H1 (cell line): ENCODE data around the gene TTYH2. TPM values are rescaled to one million over a fixed set of nuclear protein-coding genes. Genes with fewer than 3 reads are reported as not detected.

Experiments used
- CTCF ChIA-PET: fragments of 300-600 bp; sonication (Branson Sonifier 250); formaldehyde crosslinking; loops from one replicate; lab custom pipeline; 2021; ENCODE audit not compliant: partially characterized antibody; lab: Charles Lee
- POLR2A ChIA-PET: fragments of 300-600 bp; sonication (Branson Sonifier 250); formaldehyde crosslinking; loops from one replicate; lab custom pipeline; 2021; ENCODE audit warnings: inconsistent platforms; ENCODE audit not compliant: partially characterized antibody; lab: Charles Lee
- DNase-seq, 2 experiments: peaks; one replicate each; pipeline versions ENCODE4 v3.0.0 to v3.0.0-alpha.2; 2010 to 2022; ENCODE audit warnings: low spot score in 2 of 2, low read depth in 1 of 2, mixed read lengths in 1 of 2
- FAIRE-seq: peaks from 2 replicates; lab custom pipeline; 2011; peaks lifted over from hg19 to GRCh38; lab: Jason Lieb, UNC
- H2AFZ ChIP-seq: 2 replicates; pipeline ENCODE4 v1.8.1; 2012; ENCODE audit warnings: low read length, inconsistent platforms
- H2AK5ac ChIP-seq: 2 replicates; pipeline ENCODE4 v1.6.1; 2013; ENCODE audit warnings: low read depth, low read length
- H2BK120ac ChIP-seq: replicated peaks from 2 replicates; pipeline ENCODE3; 2013; ENCODE audit warnings: low read depth, low read length, inconsistent platforms
- H2BK12ac ChIP-seq: 2 replicates; pipeline ENCODE4 v1.6.1; 2013; ENCODE audit warnings: low read depth, low read length
- H2BK15ac ChIP-seq: 2 replicates; pipeline ENCODE4 v1.6.1; 2013; ENCODE audit warnings: low read length
- H2BK20ac ChIP-seq: 2 replicates; pipeline ENCODE4 v1.6.1; 2013; ENCODE audit warnings: low read length
- H2BK5ac ChIP-seq: 2 replicates; pipeline ENCODE4 v1.6.1; 2013; ENCODE audit warnings: low read depth, low read length
- H3K14ac ChIP-seq: 2 replicates; pipeline ENCODE4 v1.6.1; 2013; ENCODE audit warnings: inconsistent platforms; ENCODE audit not compliant: insufficient read length
- H3K18ac ChIP-seq: 2 replicates; pipeline ENCODE4 v1.6.1; 2013; ENCODE audit warnings: low read length; ENCODE audit errors: extremely low read depth
- H3K23ac ChIP-seq: 2 replicates; pipeline ENCODE4 v1.6.1; 2013; ENCODE audit warnings: inconsistent platforms; ENCODE audit not compliant: insufficient read length
- H3K23me2 ChIP-seq: 2 replicates; pipeline ENCODE4 v1.6.1; 2013; ENCODE audit warnings: low read depth, low read length
- H3K27ac ChIP-seq: 2 replicates; pipeline ENCODE4 v1.6.1; 2011; ENCODE audit warnings: low read depth, low read length, inconsistent platforms
- H3K27me3 ChIP-seq, 4 experiments: replicated peaks in 1 of 4; 1 replicate in 1 of 4; 2 replicates in 3 of 4; pipeline versions ENCODE4 v1.6.1 to v1.8.1; 2011 to 2013; ENCODE audit warnings: low read length in 3 of 4, mild to moderate bottlenecking in 3 of 4, inconsistent platforms in 2 of 4, mixed read lengths in 2 of 4, moderate library complexity in 1 of 4; ENCODE audit not compliant: control insufficient read depth in 3 of 4, insufficient read depth in 3 of 4; ENCODE audit errors: extremely low read depth in 1 of 4
- H3K36me3 ChIP-seq, 4 experiments: 2 replicates each; pipeline versions ENCODE4 v1.6.1 to v1.8.1; 2011 to 2013; ENCODE audit warnings: mild to moderate bottlenecking in 4 of 4, low read length in 3 of 4, moderate library complexity in 2 of 4, control low read depth in 1 of 4, inconsistent platforms in 1 of 4; ENCODE audit not compliant: insufficient read depth in 4 of 4, control insufficient read depth in 2 of 4
- H3K4ac ChIP-seq: replicated peaks from 2 replicates; pipeline ENCODE3; 2013; ENCODE audit warnings: low read length, low read depth, mixed read lengths, inconsistent platforms; ENCODE audit not compliant: insufficient read length
- H3K4me1 ChIP-seq, 4 experiments: replicated peaks in 1 of 4; 1 replicate in 1 of 4; 2 replicates in 3 of 4; pipeline versions ENCODE4 v1.6.1 to v1.8.1; 2011 to 2013; ENCODE audit warnings: low read length in 3 of 4, inconsistent platforms in 2 of 4, mixed read lengths in 1 of 4; ENCODE audit not compliant: insufficient read depth in 4 of 4, control insufficient read depth in 3 of 4
- H3K4me2 ChIP-seq, 2 experiments: 2 replicates each; pipeline versions ENCODE4 v1.6.1 to v1.8.1; 2011 to 2013; ENCODE audit warnings: low read depth in 2 of 2, low read length in 2 of 2, control low read depth in 1 of 2, inconsistent platforms in 1 of 2, mild to moderate bottlenecking in 1 of 2; ENCODE audit not compliant: insufficient read depth in 1 of 2
- H3K4me3 ChIP-seq, 4 experiments: fragments of 200-600, 300-600 bp in 1 of 4; sonication (generic), shearing (Covaris generic), sonication (Bioruptor Twin) in 1 of 4; 2 replicates each; pipeline versions ENCODE4 v1.5.1 to v1.8.1; 2011 to 2016; ENCODE audit warnings: low read length in 4 of 4, low read depth in 3 of 4, control low read depth in 2 of 4, inconsistent platforms in 2 of 4, mild to moderate bottlenecking in 2 of 4, mixed read lengths in 1 of 4, moderate library complexity in 1 of 4; ENCODE audit not compliant: insufficient read depth in 2 of 4; ENCODE audit errors: extremely low read depth in 1 of 4
- H3K56ac ChIP-seq: replicated peaks from 2 replicates; pipeline ENCODE3; 2013; ENCODE audit warnings: low read depth, mild to moderate bottlenecking, mixed read lengths, low read length, inconsistent platforms; ENCODE audit not compliant: insufficient read length
- H3K79me1 ChIP-seq: 2 replicates; pipeline ENCODE4 v1.6.1; 2013; ENCODE audit warnings: low read depth, low read length, control low read depth
- H3K79me2 ChIP-seq, 2 experiments: 2 replicates each; pipeline versions ENCODE4 v1.6.1 to v1.8.1; 2012 to 2013; ENCODE audit warnings: low read length in 2 of 2, mild to moderate bottlenecking in 2 of 2, inconsistent platforms in 1 of 2; ENCODE audit not compliant: insufficient read depth in 2 of 2, control insufficient read depth in 1 of 2
- H3K9ac ChIP-seq, 4 experiments: replicated peaks in 1 of 4; 1 replicate in 1 of 4; 2 replicates in 3 of 4; pipeline versions ENCODE4 v1.6.1 to v1.8.1; 2011 to 2013; ENCODE audit warnings: low read depth in 3 of 4, low read length in 3 of 4, control low read depth in 2 of 4, mild to moderate bottlenecking in 2 of 4, moderate library complexity in 2 of 4, inconsistent platforms in 1 of 4; ENCODE audit errors: extremely low read depth in 1 of 4
- H3K9me3 ChIP-seq, 2 experiments: 2 replicates each; pipeline versions ENCODE4 v1.6.1 to v1.8.1; 2012 to 2013; ENCODE audit warnings: mild to moderate bottlenecking in 2 of 2, moderate library complexity in 2 of 2, control low read depth in 1 of 2, inconsistent platforms in 1 of 2, low read depth in 1 of 2, low read length in 1 of 2, mixed read lengths in 1 of 2; ENCODE audit not compliant: insufficient read depth in 2 of 2
- H4K20me1 ChIP-seq, 2 experiments: replicated peaks in 1 of 2; 2 replicates each; pipeline versions ENCODE3 to v1.8.1; 2011 to 2013; ENCODE audit warnings: inconsistent platforms in 2 of 2, low read length in 2 of 2, mild to moderate bottlenecking in 1 of 2; ENCODE audit not compliant: insufficient read depth in 2 of 2, control insufficient read depth in 1 of 2
- H4K5ac ChIP-seq: 2 replicates; pipeline ENCODE4 v1.6.1; 2013; ENCODE audit warnings: low read length, low read depth, mixed read lengths, inconsistent platforms; ENCODE audit not compliant: insufficient read length
- H4K8ac ChIP-seq: 2 replicates; pipeline ENCODE4 v1.8.0; 2013; ENCODE audit warnings: mild to moderate bottlenecking, moderate library complexity, low read length, inconsistent platforms; ENCODE audit not compliant: insufficient read depth; ENCODE audit errors: extremely low read depth
- H4K91ac ChIP-seq: replicated peaks from 2 replicates; pipeline ENCODE3; 2013; ENCODE audit warnings: low read length, mixed read lengths, inconsistent platforms; ENCODE audit not compliant: insufficient read length
- BACH1 ChIP-seq: IDR thresholded peaks from 2 replicates; pipeline ENCODE4 v1.6.1; 2012; ENCODE audit warnings: low read length, improper control_type of control experiment
- CHD1 ChIP-seq: IDR thresholded peaks from 2 replicates; pipeline ENCODE4 v1.6.1; 2012; ENCODE audit warnings: low read depth, low read length, improper control_type of control experiment
- EGR1 ChIP-seq: IDR thresholded peaks from 2 replicates; pipeline ENCODE4 v1.6.1; 2011; ENCODE audit warnings: low read depth, low read length, borderline replicate concordance
- EZH2 ChIP-seq: fragments of 200-600 bp; sonication (generic); IDR thresholded peaks from 2 replicates; pipeline ENCODE4 v1.7.1; 2012; ENCODE audit warnings: low read depth, mild to moderate bottlenecking, moderate library complexity, low read length, inconsistent platforms; ENCODE audit not compliant: severe bottlenecking
- JUND ChIP-seq: IDR thresholded peaks from 2 replicates; pipeline ENCODE4 v1.6.1; 2011; ENCODE audit warnings: mild to moderate bottlenecking, improper control_type of control experiment, low read length
- KDM1A ChIP-seq: fragments of 200-600, 300-600 bp; sonication (generic); IDR thresholded peaks from 2 replicates; pipeline ENCODE4 v1.7.1; 2016; ENCODE audit warnings: mild to moderate bottlenecking, low read length, borderline replicate concordance
- POLR2A ChIP-seq, 2 experiments: IDR thresholded peaks; 1 replicate in 1 of 2; 2 replicates in 1 of 2; pipeline ENCODE4 v1.6.1; 2011; ENCODE audit warnings: low read depth in 2 of 2, low read length in 2 of 2, mild to moderate bottlenecking in 2 of 2; ENCODE audit errors: control extremely low read depth in 1 of 2
- SIX5 ChIP-seq: IDR thresholded peaks from 2 replicates; pipeline ENCODE4 v1.6.1; 2011; ENCODE audit warnings: mild to moderate bottlenecking, low read depth, low read length
- TEAD4 ChIP-seq: IDR thresholded peaks from 2 replicates; pipeline ENCODE4 v1.6.1; 2012; ENCODE audit warnings: low read depth, low read length, inconsistent platforms, mixed read lengths
- ZNF274 ChIP-seq: IDR thresholded peaks from 2 replicates; pipeline ENCODE4 v1.7.0; 2012; ENCODE audit warnings: low read length, borderline replicate concordance; ENCODE audit errors: extremely low read depth
- WGBS, 2 experiments: shearing (Covaris generic) in 1 of 2; methylation state at CpG; one replicate each; pipeline versions ENCODE4 v1.1.6 to v1.1.7; 2013 to 2015; ENCODE audit warnings: low lambda C conversion rate in 2 of 2, mixed read lengths in 2 of 2, inconsistent platforms in 1 of 2, low coverage in 1 of 2, missing lambda C conversion rate in 1 of 2; ENCODE audit not compliant: insufficient replicate concordance in 2 of 2, insufficient coverage in 1 of 2, insufficient read length in 1 of 2; ENCODE audit errors: extremely low coverage in 1 of 2, missing lambda C conversion rate in 1 of 2; 5-methylcytosine and 5-hydroxymethylcytosine counted together
- polyA plus RNA-seq, 7 experiments: library from polyadenylated mRNA; depleted of rRNA in 3 of 7; stranded (reverse) in 5 of 7; unstranded in 2 of 7; fragments of >200 nt in 5 of 7; fragments of 200-250 nt in 2 of 7; gene quantifications; 1 replicate in 5 of 7; 2 replicates in 1 of 7; 4 replicates in 1 of 7; pipeline versions ENCODE4 v1.2.1 to v1.2.3, GENCODE V29; 2011 to 2013; ENCODE audit warnings: missing spikeins in 2 of 7, mixed read lengths in 2 of 7
- total RNA-seq: library from RNA; stranded (reverse); fragmentation: NEBNext Ultra II Directional; extraction: Animal tissue kit (Norgen Biotek cat#: 25700); gene quantifications from 2 replicates; pipeline ENCODE4 v1.2.1, GENCODE V29; 2021
- TF ChIP-seq, protein P1 (sequence below): IDR thresholded peaks from 2 replicates; pipeline ENCODE4 v1.6.1; 2012; ENCODE audit warnings: low read length, inconsistent platforms
- TF ChIP-seq, protein P2 (sequence below): IDR thresholded peaks from 2 replicates; pipeline ENCODE4 v1.6.1; 2012; ENCODE audit warnings: inconsistent platforms

The TTYH2 gene
- total and polyA plus RNA-seq, 2 of the 8 experiments (the other 6 are each of a cell fraction or from before 2014, with no cell fraction given), result 3.2 to 9.2 TPM

DNA sequence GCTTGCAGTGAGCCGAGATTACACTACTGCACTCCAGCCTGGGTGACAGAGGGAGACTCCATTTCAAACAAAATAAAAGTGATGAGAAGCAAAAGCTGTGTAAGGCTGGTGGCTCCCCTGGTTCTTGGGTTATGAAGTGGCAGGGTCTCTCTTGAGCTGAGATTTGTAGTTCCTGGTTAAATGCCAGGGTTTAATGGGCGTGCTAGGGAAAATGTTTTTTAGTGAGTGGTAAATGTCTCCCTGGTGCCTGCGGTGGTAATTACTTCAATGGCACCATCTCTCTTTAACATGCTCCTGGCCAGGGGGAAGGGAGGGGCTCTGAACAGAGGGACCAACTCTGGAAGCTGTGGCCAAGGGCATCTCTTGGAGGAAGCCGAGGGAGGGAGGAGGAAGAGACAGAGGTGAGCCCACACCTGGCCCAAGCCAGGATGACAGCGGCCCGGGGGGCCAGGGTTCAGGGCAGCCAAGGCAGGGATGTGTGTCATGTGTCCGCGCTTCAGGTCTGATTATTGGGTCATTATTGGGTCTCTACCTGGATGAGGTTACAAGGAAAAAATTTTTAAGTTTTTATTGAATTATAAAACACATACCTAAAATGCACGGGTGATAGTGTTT lies 27.7 kb upstream of the TTYH2 start:
- WGBS, 2 experiments, result 88% methylated on average over 8 of the region's 9 CpGs; no CpG with 5 or more reads in 1 of the 2 experiments
- no peak for FAIRE-seq
- TF ChIP-seq ZNF274 (no peak), BACH1 (no peak), EGR1 (no peak), CHD1 (no peak), SIX5 (no peak), KDM1A (no peak), EZH2 (no peak), POLR2A (IDR thresholded peaks at IDR 0.05; ENCODE audit: control extremely low read depth in 1 of 2, low read depth in 2 of 2, low read length in 2 of 2) (no peak), JUND (no peak), TEAD4 (no peak)
- TF ChIP-seq, protein P1, sequence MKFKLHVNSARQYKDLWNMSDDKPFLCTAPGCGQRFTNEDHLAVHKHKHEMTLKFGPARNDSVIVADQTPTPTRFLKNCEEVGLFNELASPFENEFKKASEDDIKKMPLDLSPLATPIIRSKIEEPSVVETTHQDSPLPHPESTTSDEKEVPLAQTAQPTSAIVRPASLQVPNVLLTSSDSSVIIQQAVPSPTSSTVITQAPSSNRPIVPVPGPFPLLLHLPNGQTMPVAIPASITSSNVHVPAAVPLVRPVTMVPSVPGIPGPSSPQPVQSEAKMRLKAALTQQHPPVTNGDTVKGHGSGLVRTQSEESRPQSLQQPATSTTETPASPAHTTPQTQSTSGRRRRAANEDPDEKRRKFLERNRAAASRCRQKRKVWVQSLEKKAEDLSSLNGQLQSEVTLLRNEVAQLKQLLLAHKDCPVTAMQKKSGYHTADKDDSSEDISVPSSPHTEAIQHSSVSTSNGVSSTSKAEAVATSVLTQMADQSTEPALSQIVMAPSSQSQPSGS, result no peak
- TF ChIP-seq, protein P2, sequence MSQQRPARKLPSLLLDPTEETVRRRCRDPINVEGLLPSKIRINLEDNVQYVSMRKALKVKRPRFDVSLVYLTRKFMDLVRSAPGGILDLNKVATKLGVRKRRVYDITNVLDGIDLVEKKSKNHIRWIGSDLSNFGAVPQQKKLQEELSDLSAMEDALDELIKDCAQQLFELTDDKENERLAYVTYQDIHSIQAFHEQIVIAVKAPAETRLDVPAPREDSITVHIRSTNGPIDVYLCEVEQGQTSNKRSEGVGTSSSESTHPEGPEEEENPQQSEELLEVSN, result no peak

More for the DNA sequence above, 27.7 kb upstream of the TTYH2 start:
- Histone ChIP-seq H3K79me1 (no peaks in the 10 kb centered on the region), H3K23ac (no peak overlapping the region), H3K36me3 (no peaks in the 10 kb centered on the region), H2BK120ac (no peak overlapping the region), H3K4me1 (peaks cover 0 to 4% (median 0%) of the 10 kb centered on the region in 4 experiments; a peak in 1 of 7 replicates), H3K4me3 (no peak overlapping the region), H3K27me3 (no peaks in the 10 kb centered on the region), H3K56ac (no peak overlapping the region), H3K14ac (no peak overlapping the region), H3K9ac (no peak overlapping the region), H3K4ac (no peak overlapping the region), H3K23me2 (no peaks in the 10 kb centered on the region; the same call in 1 of the 2 replicates), H2BK15ac (no peak overlapping the region), H2AK5ac (no peak overlapping the region), H3K4me2 (no peak overlapping the region), H2BK20ac (no peak overlapping the region), H4K5ac (no peak overlapping the region), H2BK5ac (no peak overlapping the region), H4K91ac (no peak overlapping the region), H3K27ac (no peak overlapping the region), H2BK12ac (no peak overlapping the region), H3K79me2 (no peaks in the 10 kb centered on the region), H2AFZ (no peak overlapping the region), H4K8ac (no peak overlapping the region), H3K9me3 (no peaks in the 10 kb centered on the region), H3K18ac (no peak overlapping the region), H4K20me1 (peaks cover 0 to 2% of the 10 kb centered on the region in 2 experiments)
- ChIA-PET POLR2A (no interaction called here), CTCF (interaction anchor here (1.1 to 3.6 kb wide), 5 partner anchors 9 to 95 kb away, joined by 3 to 15 read pairs (median 5); no protein-coding TSS in a partner anchor)
- DNase-seq, result no peak
